Stimulated activated effector memory CD8-positive, alpha-beta T cell treated with anti-CD3 and anti-CD28 coated beads, Interleukin-12 subunit alpha, Interleukin-12 subunit beta, amount 100 ng/mL, for 72 hours (primary cell): ENCODE results near the gene SHANK3.

Experiments used
- ATAC-seq: fragments of 150-1000 bp; cut with Tn5 transposase; 2 replicates; pipeline ENCODE4 v1.10.0; 2021
- DNase-seq, 2 donors: peaks; one replicate each; pipeline ENCODE4 v3.0.0; 2021 to 2022; ENCODE audit warnings: low spot score in 2 of 2
- H3K27ac Mint-ChIP-seq: one replicate; pipeline ENCODE4 v1.8.0; 2022; ENCODE audit warnings: mild to moderate bottlenecking, mixed read lengths
- H3K36me3 Mint-ChIP-seq: one replicate; pipeline ENCODE4 v1.8.0; 2022; ENCODE audit warnings: mild to moderate bottlenecking, mixed read lengths
- H3K4me1 Mint-ChIP-seq: one replicate; pipeline ENCODE4 v1.8.0; 2022; ENCODE audit warnings: mixed read lengths
- H3K4me3 Mint-ChIP-seq: one replicate; pipeline ENCODE4 v1.8.0; 2022; ENCODE audit warnings: mild to moderate bottlenecking, mixed read lengths
- H3K9me3 Mint-ChIP-seq: one replicate; pipeline ENCODE4 v1.8.0; 2022; ENCODE audit warnings: mixed read lengths

The SHANK3 gene

GRCh38 chr22:50671641-50672040 is 982 bp upstream of the SHANK3 start:
- H3K36me3 Mint-ChIP-seq: peaks cover 5% of the 10 kb centered on the region
- peaks cover 26% of the 10 kb centered on the region for H3K4me1 Mint-ChIP-seq
- ATAC-seq: peak; percentile 53
- H3K4me3 Mint-ChIP-seq: peak overlapping the region; percentile 9
- no peak overlapping the region for H3K27ac Mint-ChIP-seq
- DNase-seq: no peak
- no peaks in the 10 kb centered on the region for H3K9me3 Mint-ChIP-seq

- DNase-seq (no peak), ATAC-seq (no peak)
- H3K27ac Mint-ChIP-seq: no peak overlapping the region
- H3K36me3 Mint-ChIP-seq: peaks cover 5% of the 10 kb centered on the region
- H3K9me3 Mint-ChIP-seq: no peaks in the 10 kb centered on the region
- peak overlapping the region; percentile 9 for H3K4me3 Mint-ChIP-seq
- H3K4me1 Mint-ChIP-seq: peaks cover 26% of the 10 kb centered on the region
These were observed 582 bp upstream of the SHANK3 start for GRCh38 chr22:50672041-50672440.

- H3K27ac Mint-ChIP-seq: no peak overlapping the region
- H3K4me3 Mint-ChIP-seq: peak overlapping the region; percentile 58
- H3K36me3 Mint-ChIP-seq: peaks cover 5% of the 10 kb centered on the region
- H3K4me1 Mint-ChIP-seq: peaks cover 26% of the 10 kb centered on the region
- no peaks in the 10 kb centered on the region for H3K9me3 Mint-ChIP-seq
- DNase-seq (no peak), ATAC-seq (no peak)
These were observed 857 bp downstream of the SHANK3 start for GRCh38 chr22:50673231-50674129.

- Mint-ChIP-seq H3K9me3 (no peaks in the 10 kb centered on the region), H3K4me3 (no peak overlapping the region), H3K4me1 (peaks cover 26% of the 10 kb centered on the region), H3K27ac (no peak overlapping the region), H3K36me3 (peaks cover 5% of the 10 kb centered on the region)
- ATAC-seq (no peak), DNase-seq (no peak)
These were observed 1.5 kb downstream of the SHANK3 start for GRCh38 chr22:50674130-50674500.

- no peak for DNase-seq
- H3K4me1 Mint-ChIP-seq: peaks cover 26% of the 10 kb centered on the region
- ATAC-seq: peak; percentile 25
These were observed 2.3 kb downstream of the SHANK3 start for GRCh38 chr22:50674606-50675552.

GRCh38 chr22:50675553-50676179 is 3.0 kb downstream of the SHANK3 start:
- peaks cover 26% of the 10 kb centered on the region for H3K4me1 Mint-ChIP-seq
- no peak overlapping the region for H3K27ac Mint-ChIP-seq
- no peaks in the 10 kb centered on the region for H3K9me3 Mint-ChIP-seq
- no peak for ATAC-seq
- peaks cover 5% of the 10 kb centered on the region for H3K36me3 Mint-ChIP-seq
- peak overlapping the region; percentile 23 for H3K4me3 Mint-ChIP-seq
- no peak for DNase-seq

More at GRCh38 chr22:50674606-50675552, 2.3 kb downstream of the SHANK3 start:
- peaks cover 5% of the 10 kb centered on the region for H3K36me3 Mint-ChIP-seq
- H3K27ac Mint-ChIP-seq: no peak overlapping the region
- H3K9me3 Mint-ChIP-seq: no peaks in the 10 kb centered on the region
- peak overlapping the region; percentile 23 for H3K4me3 Mint-ChIP-seq

GRCh38 chr22:50676180-50676636 is 3.6 kb downstream of the SHANK3 start:
- peaks cover 23% of the 10 kb centered on the region for H3K4me1 Mint-ChIP-seq
- H3K9me3 Mint-ChIP-seq: no peaks in the 10 kb centered on the region
- DNase-seq (no peak), ATAC-seq (no peak)
- peaks cover 5% of the 10 kb centered on the region for H3K36me3 Mint-ChIP-seq
- no peak overlapping the region for H3K4me3 Mint-ChIP-seq
- no peak overlapping the region for H3K27ac Mint-ChIP-seq

- ATAC-seq: no peak
- peaks cover 16% of the 10 kb centered on the region for H3K4me1 Mint-ChIP-seq
- H3K27ac Mint-ChIP-seq: no peak overlapping the region
- no peaks in the 10 kb centered on the region for H3K36me3 Mint-ChIP-seq
- no peak overlapping the region for H3K4me3 Mint-ChIP-seq
- no peaks in the 10 kb centered on the region for H3K9me3 Mint-ChIP-seq
- no peak for DNase-seq
These were observed 4.3 kb downstream of the SHANK3 start for GRCh38 chr22:50676661-50677492.

GRCh38 chr22:50677493-50678217 is 5.0 kb downstream of the SHANK3 start:
- ATAC-seq: no peak
- Mint-ChIP-seq H3K4me1 (peaks cover 12% of the 10 kb centered on the region), H3K27ac (no peak overlapping the region), H3K9me3 (no peaks in the 10 kb centered on the region), H3K4me3 (no peak overlapping the region), H3K36me3 (no peaks in the 10 kb centered on the region)
- DNase-seq: no peak

- ATAC-seq (no peak), DNase-seq (no peak)
- H3K4me3 Mint-ChIP-seq: no peak overlapping the region
- no peaks in the 10 kb centered on the region for H3K36me3 Mint-ChIP-seq
- no peaks in the 10 kb centered on the region for H3K9me3 Mint-ChIP-seq
- peaks cover 6% of the 10 kb centered on the region for H3K4me1 Mint-ChIP-seq
- H3K27ac Mint-ChIP-seq: no peak overlapping the region
These were observed 5.6 kb downstream of the SHANK3 start for GRCh38 chr22:50678218-50678650.

GRCh38 chr22:50678651-50679521 is 6.3 kb downstream of the SHANK3 start:
- H3K36me3 Mint-ChIP-seq: no peaks in the 10 kb centered on the region
- DNase-seq: no peak
- no peaks in the 10 kb centered on the region for H3K9me3 Mint-ChIP-seq
- no peak for ATAC-seq
- H3K27ac Mint-ChIP-seq: no peak overlapping the region
- H3K4me3 Mint-ChIP-seq: no peak overlapping the region
- H3K4me1 Mint-ChIP-seq: peaks cover 6% of the 10 kb centered on the region

- ATAC-seq (no peak), DNase-seq (no peak)
- Mint-ChIP-seq H3K27ac (no peak overlapping the region), H3K36me3 (no peaks in the 10 kb centered on the region), H3K9me3 (no peaks in the 10 kb centered on the region), H3K4me1 (no peaks in the 10 kb centered on the region), H3K4me3 (no peak overlapping the region)
These were observed 10.7 kb downstream of the SHANK3 start for GRCh38 chr22:50683086-50683993.
